DMS153 treated with DMSO at 0.1 percent for 48 hours (cell line): ENCODE measurements around the gene LARP4B.

Experiments used
- DNase-seq: peaks from one replicate; lab custom pipeline; 2025; ENCODE audit not compliant: unreplicated experiment; lab: John Stamatoyannopoulos, UW

The LARP4B gene

DNA sequence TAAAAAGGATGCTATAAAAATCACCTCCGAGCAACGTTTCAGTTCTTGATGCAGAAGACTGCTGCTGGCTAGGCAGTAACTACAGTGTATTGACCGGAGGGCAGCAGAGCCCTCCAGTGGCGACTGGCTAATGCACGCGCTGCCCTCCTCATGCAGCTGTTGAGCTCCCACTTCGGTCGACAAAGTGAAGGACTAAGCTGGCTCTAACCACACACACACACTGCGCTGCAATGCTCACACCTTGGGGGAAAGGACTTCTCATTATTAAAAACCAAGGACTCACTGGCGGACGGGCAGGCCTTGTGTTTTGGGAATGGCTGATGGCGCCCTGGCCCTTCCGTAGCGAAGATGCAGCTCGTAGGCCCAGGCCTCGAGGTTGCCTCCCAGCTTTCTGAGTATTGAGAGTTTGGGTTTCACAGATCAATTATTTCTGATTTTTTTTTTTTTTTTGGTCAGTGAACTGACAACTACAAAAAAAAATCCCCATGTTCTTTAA is 121.1 kb downstream of the LARP4B start:
- no peak for DNase-seq

DNA sequence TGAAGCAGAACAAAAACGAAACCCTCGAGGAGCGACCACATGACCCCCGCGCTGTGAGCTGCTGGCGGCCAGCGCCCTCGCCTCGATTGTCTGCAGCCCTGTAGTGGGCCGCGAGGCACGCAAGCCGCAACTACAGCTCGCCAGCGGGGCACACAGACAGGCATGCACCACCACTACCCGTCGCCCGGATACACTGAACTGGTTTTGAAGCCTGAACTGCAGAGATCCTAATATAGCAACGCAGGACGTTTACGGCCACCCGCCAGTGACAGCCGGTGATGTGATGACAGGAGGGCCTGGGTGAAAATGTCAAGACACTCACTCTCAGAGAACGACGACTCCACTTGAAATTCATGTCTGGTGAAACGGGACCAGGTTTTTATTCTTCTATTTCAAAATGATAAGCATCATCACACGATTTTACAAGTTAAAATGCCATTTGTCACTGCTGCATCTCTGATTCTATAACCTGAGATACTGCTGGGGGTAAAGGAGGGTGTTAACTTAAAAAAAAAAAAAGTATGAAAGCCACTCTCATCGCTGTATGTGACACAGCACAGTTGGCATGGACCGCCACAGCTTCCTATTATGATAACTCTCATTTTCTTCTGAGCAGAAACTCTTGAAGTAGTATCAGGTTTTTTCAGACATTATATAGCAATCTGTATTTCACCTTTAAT is 121.7 kb downstream of the LARP4B start:
- DNase-seq = no peak

DNA sequence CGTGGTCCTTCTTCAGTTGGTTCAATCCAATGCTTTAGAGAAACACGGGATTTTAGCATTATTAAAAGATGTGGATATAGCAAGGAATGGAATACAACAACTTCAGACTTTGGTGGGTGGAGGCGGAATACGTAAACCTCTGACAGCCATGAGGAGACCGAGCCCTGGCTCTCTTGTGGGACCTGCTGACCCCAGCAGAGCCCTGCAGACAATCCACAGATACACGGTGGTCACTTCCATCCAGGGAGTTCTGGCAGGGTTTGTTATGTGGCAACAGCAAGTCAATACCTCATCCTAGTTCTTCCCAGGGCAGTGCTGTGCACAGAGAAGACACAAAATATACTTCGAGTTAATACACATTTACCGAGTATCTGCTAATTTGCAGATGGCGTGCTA is 123.5 kb downstream of the LARP4B start:
- DNase-seq = no peak

DNA sequence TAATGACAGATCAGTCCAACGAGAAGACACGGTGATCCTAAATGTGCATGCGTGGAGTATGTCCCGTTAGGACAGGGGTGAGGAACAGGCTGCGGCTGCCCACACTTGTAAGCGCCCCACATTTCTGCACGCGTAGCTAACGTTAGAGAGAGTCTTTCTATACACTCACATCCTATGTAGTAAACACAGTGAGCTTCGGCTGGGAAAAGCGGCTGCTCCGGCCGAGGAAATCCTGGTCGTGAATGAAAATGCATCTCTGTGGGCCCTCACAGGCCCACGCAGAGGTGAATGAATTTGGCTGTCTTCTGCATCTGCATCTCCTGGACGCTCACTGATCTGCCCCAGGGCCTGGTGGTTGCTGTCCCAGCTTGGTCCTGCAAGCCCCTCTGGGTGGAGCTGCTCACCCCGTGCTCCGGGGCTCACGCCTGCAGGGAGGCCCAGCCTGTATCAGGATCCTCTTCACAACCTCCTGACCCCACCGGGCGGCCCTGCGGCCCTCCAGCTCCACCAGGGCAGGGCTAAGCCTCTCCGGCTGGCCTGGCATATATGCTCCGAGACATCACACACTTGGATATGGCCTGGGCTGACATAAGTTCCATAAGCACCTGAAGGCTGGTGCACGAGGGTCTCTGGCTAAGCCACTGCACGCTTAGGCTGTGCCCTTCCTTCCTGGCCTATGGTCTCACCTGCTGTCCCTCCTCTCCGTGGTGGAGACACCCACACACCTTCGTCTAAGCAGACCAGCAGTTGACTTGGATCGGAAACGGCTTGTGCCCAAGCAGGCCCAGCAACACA is 124.1 kb downstream of the LARP4B start:
- DNase-seq = no peak

DNA sequence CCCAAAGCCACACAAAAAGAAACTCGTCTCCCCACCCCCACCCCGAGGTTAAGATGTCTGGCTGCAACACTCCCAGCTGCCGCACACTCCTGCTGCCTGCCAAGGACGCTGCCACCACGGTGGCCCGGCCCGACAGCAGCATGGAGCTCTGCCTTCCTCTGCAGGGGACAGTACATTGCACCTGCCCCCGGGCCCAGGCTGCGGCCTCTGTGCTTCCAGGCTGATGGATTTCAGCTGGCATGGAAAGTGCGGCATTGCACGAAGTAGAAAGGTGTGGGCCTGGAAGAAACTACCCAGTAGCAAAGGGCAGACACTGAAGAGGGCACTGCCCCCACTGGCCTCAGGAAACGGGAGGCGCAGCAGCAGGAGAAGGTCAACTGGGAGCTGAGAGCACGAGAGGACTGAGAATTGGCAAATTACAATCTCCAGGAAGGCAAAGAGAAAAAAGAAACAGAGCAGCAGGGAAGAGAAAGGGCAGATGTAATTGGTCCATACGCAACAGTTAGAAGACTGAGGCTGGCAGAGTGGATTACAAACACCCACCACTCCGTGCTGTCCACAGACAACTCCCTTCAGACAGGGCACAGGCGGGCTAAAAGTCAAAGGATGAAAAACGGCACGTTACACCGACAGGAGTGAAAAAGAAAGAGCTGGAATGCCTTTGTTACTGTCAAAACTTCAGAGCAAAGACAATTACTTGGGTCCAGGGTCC is 124.9 kb downstream of the LARP4B start:
- no peak for DNase-seq

DNA sequence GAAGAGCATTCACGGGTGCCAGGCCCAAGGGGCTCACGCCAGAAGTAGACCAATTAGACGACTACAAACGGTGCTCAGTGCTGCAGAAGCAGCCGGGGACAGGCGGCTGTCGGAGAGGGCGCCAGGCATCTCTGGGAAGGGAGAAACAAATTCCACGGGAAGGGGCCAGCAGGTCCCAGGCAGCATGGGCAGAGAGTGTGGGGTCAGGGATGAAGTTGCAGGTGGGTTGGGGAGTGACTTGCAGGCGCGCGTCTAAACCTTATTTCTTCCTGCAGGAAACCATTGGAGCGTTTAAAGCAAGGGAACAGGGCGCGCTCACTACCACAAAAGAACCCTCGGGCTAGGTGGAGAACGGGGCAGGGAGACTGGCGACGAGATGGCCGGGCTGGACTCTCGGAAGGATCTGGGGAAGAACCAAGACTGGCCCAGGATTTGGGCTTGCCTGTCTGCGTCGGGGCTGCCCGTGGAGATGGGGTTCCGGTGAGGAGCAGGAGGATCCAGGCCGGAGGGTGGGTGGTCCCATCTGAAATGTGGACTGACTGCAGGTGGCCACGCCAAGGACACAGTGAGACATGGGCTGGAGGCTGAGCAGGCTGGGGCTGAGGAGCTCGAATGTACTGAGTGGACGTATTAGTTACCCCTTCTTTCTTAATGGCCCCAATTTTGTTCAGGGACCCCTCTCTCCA is 125.7 kb downstream of the LARP4B start:
- DNase-seq = no peak

DNA sequence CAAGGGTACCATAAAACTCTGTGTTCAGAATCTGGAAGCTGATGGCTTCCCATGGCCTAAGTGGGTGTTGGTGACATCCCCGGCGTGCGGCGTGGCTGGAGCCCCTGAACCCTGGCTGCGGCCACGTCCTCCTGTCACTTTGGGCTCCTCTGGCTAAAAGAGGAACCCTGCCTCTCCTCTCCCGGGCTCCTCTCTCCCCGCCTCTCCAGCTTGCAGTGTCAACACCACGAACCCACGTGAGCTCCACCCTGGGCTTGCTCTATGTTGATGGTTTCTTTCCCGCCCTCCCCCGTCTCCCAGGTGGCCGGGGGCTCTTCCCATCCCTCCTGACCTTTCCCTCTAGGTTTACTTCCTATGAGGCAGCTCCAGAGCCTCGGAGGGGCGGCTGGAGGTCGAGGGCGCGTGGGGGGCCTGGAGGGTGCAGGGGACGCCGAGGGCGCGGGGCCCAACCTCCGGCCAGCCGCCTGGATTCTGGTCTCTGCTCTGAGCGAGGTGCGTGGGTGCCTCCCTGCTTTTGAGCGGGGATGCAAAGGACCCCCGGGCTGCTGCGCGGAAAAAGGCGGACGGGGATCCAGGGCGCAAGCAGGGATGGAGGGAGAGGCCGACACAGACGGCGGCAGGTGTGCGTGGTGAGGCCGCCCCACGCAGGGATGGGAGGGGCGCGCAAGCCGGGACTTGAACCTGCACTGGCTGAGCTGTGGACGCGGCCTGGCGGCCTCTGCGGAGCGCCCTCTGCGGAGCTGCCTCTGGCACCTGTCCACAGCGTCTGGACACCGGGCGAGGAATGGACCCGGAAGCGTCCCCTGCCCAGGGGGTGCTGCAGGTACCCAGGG is 126.5 kb downstream of the LARP4B start:
- DNase-seq = no peak

DNA sequence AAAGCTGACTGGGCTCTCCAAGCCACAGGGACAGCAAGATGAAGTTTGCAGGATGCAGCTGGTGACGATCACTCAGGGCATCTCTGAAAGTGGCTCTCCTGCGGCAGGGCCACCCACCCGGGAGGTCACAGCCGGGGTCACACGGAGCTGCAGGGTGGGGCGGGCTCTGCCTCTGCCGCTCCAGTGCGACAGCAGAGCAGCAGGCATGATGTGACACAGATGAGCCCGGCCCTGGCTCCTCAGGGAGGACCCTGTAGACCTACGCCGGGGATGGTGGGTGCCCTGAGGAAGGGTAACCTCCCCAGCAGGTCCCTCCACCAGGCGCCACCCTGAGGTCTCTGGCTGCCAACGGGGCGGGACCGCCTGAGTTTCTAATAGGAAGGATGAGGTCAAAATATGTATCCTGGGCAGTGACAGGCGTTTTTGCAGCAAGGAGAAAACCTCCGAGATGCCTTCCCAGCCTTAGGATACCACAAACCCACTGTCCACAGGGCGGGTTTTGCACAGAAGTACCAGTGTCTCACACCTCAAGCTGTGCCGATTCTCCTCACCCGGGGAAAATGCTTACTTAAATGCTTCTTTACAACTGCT is 127.2 kb downstream of the LARP4B start:
- no peak for DNase-seq

DNA sequence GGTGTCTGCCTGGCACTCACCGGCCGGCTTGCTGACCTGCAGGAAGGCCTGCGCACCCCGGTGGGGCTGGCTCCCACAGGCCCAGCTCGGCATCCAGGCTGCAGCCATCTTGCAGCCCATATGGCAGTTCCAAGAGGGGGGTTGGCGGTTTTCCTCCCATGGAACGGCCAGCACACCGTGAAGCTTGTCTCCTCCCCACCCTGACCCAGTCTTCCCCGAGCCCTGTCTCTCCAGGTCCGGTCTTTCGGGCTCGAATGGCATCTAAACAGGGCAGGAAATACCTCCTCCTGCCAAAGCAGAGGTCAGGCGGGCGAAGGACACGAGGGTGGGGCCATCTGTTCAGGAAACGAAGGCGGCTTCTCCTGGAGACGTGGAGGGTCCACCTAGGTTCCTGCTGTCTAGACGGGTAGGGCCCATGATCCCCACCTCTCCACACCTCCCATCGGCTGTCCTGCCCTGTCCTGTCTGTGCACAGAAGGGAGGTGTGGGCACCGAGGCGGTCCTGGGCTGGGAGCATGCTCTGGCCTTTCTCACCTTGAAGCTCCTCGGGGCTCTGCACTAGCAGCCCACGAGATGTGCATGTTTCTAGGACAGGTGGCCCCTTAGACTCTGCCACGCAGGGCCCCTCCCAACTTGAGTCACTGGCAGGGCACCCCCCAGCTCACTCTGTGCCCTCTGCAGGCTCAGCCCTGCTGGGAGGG is 128.3 kb downstream of the LARP4B start:
- no peak for DNase-seq

DNA sequence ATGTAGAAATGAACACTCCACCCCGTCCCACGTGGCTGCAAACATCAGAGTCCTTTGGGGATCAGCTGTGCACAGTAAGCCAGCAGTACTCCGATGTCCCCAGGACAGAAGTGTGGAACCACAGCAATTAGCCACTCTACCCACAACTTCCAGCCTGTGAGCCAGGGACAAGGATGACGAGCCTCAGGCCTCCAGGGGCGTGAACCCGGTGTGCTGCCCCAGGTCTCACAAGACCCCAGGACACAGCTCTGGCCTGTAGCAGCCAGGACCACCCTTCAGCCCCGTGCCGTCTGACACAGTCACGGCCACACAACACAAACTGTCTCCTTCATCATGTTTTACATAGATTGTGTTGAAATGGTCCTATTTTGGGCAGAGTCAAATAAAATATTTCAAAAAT is 129.0 kb downstream of the LARP4B start:
- DNase-seq = no peak

DNA sequence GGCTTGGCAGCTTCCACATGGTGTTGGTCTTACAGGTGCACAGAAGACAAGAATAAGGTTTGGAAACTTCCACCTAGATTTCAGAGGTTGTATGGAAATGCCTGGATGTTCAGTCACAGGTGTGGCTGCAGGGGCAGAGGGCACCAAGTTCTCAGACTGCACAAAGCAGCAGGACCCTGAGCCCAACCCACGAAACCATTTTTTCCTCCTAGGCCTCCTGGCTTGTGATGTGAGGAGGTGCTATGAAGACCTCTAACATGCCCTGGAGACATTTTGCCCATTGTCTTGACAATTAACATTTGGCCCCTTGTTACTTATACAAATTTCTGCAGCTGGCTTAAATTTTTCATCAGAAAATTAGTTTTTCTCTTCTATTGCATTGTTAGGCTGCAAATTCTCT is 134.3 kb downstream of the LARP4B start:
- no peak for DNase-seq

DNA sequence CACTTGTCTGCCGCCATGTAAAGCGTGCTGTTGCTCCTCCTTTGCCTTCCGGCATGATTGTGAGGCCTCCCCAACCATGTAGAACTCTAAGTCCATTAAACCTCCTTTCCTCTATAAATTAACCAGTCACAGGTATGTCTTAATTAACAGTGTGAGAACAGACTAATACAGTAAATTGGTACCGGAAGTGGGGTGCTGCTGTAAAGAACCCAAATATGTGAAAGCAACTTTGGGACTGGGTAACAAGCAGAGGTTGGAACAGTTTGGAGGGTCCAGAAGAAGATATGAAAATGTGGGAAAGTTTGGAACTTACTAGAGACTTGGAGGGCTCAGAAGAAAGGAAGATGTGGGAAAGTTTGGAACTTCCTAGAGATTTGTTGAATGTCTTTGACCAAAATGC is 135.3 kb downstream of the LARP4B start:
- DNase-seq = no peak

DNA sequence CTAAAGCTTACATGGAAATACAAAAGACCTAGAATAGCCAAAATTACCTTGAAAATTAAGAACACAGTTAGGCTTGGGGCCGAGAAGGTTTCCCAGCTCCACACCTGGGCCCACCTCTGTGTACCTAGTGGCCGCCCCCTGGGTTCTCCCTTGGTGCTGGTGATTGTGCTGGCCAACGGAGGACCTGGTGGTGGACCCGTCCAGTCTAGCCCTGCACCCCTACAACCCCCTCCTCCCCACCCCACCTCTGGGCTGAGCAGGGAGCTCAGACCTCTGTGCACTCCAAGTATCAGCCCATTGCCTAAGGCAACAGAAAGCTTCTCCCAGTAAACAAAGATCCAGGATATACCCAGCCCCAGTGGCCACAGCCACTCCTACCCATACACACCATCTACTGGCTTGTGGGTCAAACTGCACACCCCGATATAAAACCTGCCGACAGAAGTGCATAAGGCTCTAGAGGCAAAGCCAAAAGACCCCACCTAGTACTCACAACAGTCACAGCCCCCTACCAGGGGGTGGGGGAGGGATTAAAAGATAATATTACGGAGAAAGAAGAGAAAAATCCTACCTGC is 137.0 kb downstream of the LARP4B start:
- DNase-seq = no peak

DNA sequence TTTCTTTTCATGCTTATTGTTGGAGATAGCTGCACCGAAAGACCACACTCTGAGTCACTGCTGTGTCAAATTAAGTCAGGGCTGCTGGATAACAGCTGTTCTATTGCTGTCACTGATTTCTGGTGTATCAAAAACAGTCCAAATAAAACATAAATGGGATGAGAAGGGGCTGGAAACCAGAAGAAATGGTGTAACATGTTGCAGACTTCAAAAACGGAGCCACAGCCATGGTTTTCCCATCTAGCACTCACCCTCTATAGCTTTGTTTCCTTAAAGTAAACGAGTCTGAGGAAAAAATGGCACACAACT is 138.8 kb downstream of the LARP4B start:
- DNase-seq = no peak

DNA sequence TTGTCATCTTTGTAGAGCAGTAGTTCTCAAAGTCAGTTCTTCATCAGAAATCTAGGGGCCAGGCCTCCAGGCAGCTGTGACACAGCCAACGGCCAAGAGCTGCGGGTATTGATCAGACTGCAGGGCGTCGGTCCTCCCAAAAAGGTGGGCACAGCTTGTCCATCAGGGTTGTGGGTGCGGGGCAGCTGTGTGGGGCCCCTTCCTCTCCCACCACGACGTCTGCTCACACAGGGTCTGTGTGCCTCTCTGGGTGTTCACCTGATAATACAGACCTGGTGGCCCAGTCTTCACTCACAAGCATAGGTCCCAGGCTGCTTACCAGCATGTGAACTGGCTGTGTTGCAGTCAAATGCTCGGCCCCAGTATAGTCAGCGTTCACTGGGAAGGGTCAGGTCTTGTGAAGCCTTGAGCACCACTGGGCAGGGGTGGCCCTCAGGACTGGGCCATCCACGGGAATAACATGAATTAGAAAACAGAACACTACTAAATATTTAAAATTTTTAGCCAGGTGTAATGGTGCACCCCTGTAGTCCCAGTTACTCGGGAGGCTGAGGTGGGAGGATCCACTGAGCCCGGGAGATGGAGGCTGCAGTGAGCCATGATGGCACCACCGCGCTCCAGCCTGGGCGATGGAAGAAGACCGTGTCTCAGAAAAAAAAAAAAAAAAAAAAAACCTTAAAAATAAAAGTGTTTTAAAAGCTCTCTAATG is 139.3 kb downstream of the LARP4B start:
- DNase-seq = no peak

DNA sequence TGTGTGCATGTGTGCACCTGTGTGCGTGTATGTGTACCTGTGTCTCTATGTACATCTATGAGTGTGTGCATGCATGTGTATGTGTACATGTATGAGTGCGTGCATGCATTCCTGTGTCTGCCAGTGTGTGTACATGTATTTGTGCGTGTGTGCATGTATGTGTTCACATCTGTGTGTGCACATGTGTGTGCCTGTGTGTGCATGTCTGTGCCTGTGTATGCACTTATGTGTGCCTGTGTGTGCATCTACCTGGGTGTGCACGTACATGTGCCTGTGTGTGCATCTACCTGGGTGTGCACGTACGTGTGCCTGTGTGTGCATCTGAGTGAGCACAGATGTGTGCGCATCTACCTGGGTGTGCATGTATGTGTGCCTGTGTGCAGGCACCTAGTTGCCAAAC is 139.9 kb downstream of the LARP4B start:
- DNase-seq = no peak

DNA sequence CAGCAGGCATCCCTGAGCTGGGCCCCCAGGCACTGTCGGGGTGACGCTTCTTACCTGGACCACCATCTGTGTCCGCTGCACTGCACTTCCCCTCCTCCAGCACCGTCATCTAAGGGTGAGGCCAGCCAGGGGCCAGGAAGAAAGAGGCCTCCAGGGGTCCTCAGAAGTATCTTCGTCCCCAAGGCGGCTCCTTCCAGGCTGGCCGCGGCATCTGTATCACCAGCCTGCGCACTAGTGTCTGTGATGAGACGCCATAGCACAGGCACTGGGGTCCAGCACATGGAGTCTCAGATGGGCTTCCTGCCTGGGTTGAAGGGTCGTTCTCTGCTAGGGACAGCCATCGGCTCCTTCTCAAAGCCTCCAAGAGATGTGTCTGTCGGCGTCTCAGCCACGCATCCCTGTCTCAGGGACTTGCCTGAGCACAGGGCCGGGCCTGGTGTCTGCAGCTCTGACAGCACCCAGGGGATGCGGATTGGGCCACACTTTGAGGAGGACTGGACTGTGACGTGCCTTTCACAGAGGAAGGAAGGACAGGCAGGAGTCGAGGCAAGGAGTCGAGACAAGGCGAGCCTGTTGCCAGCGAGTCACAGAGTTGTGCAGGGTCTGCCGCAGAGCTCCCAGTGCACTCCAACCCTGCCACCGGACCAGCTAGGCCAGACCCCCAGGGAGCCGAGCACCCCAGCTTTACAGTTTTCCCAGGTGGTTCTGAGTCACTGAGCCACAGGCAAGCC is 140.5 kb downstream of the LARP4B start:
- no peak for DNase-seq
